ENCODE measurements around the gene VCL. TPM values are rescaled to one million over a fixed set of nuclear protein-coding genes. Genes with fewer than 3 reads are reported as not detected.

Gene VCL
- total RNA-seq, 4 donors from 2014 or later = 64.1 to 113 (median 73.4) TPM

DNA sequence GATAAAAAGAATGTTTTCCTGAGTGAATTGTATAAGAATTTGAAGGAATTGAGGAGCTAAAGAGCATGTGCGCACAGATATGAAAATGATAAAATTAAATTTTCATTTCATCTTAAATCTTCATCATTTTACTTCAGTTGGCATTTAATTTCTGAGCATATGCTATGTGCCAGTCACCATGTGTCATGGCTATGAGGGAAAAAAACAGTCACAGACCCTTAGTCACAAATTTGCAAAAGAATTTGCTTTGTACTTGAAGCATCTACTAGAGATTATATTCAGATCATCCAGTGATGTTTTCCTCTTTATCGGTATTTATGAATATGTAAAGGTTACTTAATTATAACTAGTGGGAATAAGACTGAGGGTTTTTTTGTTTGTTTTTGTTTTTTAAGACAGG, 29.8 kb downstream of the VCL start:
- TF ChIP-seq, protein P1, sequence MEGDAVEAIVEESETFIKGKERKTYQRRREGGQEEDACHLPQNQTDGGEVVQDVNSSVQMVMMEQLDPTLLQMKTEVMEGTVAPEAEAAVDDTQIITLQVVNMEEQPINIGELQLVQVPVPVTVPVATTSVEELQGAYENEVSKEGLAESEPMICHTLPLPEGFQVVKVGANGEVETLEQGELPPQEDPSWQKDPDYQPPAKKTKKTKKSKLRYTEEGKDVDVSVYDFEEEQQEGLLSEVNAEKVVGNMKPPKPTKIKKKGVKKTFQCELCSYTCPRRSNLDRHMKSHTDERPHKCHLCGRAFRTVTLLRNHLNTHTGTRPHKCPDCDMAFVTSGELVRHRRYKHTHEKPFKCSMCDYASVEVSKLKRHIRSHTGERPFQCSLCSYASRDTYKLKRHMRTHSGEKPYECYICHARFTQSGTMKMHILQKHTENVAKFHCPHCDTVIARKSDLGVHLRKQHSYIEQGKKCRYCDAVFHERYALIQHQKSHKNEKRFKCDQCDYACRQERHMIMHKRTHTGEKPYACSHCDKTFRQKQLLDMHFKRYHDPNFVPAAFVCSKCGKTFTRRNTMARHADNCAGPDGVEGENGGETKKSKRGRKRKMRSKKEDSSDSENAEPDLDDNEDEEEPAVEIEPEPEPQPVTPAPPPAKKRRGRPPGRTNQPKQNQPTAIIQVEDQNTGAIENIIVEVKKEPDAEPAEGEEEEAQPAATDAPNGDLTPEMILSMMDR (IDR thresholded peaks at IDR 0.05; ENCODE audit: low read depth) = no peak

DNA sequence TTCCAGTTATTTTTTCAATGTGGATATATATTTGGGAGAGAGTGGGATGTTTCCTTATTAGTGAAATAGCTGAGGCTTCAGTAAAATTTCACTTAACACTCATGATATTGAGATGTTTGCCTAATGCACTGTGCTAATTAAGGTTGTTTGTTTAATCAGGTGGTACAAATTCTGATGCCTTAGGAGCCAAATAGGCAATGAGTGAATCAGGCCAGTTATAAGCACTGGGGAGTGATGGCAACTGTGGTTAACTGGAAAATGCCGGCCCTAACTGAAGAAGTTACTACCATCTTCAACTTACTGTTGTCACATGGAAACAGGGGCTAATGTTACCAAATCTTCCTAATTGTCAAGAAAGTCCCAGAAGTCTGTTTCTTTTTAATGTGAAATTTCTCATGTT, 32.0 kb downstream of the VCL start:
- TF ChIP-seq, protein P1 (IDR thresholded peaks at IDR 0.05; ENCODE audit: low read depth) = no peak

DNA sequence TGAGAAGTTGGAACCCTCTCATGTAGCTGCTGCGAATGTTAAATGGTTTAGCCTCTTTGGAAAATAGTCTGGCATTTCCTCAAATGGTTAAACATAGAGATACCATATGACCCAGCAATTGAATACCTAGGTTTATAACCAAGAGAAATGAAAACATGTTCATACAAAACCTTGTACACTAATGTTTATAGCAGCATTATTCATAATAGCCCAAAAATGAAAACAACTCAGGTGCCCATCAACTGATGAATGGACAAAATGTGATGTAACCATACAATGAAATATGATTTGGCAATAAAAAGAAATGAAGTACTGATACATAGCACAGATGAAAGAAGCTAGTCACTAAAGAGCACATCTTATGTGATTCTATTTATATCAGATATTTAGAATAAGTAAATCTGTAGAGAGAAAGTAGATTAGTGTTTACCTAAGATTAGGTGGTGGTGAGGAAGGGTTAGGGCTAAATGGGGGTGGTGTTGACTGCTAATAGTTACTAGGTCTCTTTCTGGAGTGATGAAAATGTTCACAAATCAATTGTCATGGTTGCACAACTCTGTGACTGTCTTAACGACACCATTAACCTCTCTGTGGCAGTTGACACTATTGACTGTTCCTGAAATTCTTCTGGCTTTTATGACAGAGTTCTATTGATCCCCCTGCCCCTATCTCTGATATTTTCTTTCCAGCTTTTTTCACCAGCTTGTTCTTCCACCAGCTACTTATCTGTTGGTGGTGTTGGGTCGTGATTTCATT, 35.2 kb downstream of the VCL start:
- TF ChIP-seq, protein P1 (IDR thresholded peaks at IDR 0.05; ENCODE audit: low read depth) = no peak

DNA sequence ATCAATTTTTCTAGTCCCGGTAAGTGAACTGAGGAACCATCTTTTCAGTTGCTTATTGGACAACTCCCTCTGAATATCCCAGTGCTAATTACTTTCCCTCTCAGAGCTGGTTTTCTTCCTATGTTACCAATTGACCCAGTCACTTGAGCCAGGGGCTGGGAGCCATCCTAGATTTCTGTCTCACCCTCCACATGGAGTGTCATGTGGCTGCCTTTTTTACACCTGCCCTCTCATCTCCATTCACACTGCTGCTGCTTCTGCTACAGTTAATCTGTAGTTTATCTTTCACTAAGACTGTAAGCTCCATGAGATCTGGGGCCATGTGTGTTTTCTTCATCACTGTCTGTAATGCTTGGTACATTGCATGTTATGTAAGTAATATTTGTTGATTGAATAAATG, 35.8 kb downstream of the VCL start:
- TF ChIP-seq, protein P1 (IDR thresholded peaks at IDR 0.05; ENCODE audit: low read depth) = no peak

DNA sequence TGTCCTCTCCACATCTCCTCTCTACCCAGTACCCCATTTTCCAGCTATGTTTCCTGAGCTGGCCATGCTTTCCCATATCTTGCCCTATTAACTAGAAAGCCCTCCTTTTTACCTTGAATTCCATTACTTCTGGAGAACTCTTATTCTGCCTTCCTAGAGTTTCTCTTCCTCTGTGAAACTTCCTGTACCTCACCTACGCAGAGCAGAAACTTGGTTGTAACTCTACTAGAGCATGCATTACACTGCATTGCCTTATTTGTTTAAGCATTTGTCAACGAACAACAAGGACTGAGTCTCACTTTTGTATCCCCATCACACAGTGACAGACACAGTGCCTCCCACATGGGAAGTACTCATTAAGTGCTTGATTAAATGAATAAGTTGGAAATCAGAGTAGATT, 36.4 kb downstream of the VCL start:
- TF ChIP-seq, protein P1 (IDR thresholded peaks at IDR 0.05; ENCODE audit: low read depth) = no peak

DNA sequence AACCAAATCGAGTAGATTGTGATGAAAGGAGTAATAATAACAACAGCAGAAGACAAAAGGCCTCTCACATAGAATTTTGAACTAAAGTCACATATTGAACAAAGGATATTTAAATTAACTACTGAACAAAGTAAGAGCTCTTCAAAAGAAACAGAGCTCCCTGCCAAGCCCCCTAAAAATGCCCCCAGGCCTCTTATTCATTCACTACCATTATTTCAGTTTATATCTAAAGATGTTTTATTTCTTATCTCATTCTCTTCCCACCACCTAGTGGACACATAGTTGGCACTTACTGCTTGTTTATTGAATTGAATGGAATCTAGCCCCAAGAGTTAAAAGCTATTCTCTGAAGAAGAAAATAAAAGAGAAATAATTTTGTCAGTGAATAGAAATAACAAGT, 37.4 kb downstream of the VCL start:
- TF ChIP-seq, protein P1 (IDR thresholded peaks at IDR 0.05; ENCODE audit: low read depth) = no peak

DNA sequence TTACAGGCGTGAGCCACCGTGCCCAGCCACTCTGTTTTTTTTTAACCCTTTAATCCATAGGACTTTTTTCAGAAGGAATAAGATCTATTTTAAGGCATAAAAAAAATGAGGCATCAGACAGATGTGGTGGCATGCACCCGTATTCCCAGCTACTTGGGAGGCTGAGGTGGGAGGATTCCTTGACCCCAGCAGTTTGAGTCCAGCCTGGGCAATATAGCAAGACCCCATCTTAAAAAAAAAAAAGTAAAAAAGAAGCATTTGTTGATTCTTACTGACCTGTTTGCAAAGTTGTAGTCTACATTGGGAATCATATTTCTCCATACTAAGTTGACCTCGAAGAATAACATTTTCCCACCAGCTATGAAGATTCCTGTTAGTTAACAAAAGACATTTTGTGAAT, 38.6 kb downstream of the VCL start:
- TF ChIP-seq, protein P1 (IDR thresholded peaks at IDR 0.05; ENCODE audit: low read depth) = no peak

All from subcutaneous adipose tissue (tissue), 4 donors.